Nephron (organoid): ENCODE results near the gene CLEC16A.

ENCODE experiments used
- H3K27ac Mint-ChIP-seq, 3 experiments: 2 replicates each; pipeline ENCODE4 v1.8.0; 2020; ENCODE audit warnings: mixed read lengths in 3 of 3, mild to moderate bottlenecking in 2 of 3, moderate library complexity in 1 of 3
- H3K27me3 Mint-ChIP-seq: 2 replicates; pipeline ENCODE4 v1.8.0; 2021; ENCODE audit warnings: low read depth, mild to moderate bottlenecking, moderate library complexity, mixed read lengths
- H3K36me3 Mint-ChIP-seq: 2 replicates; pipeline ENCODE4 v1.8.0; 2020; ENCODE audit warnings: low read depth, mixed read lengths
- H3K4me1 Mint-ChIP-seq: 2 replicates; pipeline ENCODE4 v1.8.0; 2020; ENCODE audit warnings: mixed read lengths
- H3K4me3 Mint-ChIP-seq, 3 experiments: 2 replicates each; pipeline ENCODE4 v1.8.0; 2020; ENCODE audit warnings: mild to moderate bottlenecking in 3 of 3, mixed read lengths in 3 of 3, moderate library complexity in 2 of 3
- H3K9me3 Mint-ChIP-seq: 2 replicates; pipeline ENCODE4 v1.8.0; 2020; ENCODE audit warnings: mixed read lengths
- TF ChIP-seq, protein P1 (sequence below), 3 experiments: fragments of 200-600 bp; sonication (generic); IDR thresholded peaks; one replicate each; pipeline ENCODE4 v1.5.0; 2021; ENCODE audit warnings: antibody characterized with exemption in 3 of 3; ENCODE audit not compliant: unreplicated experiment in 3 of 3

Gene CLEC16A

DNA sequence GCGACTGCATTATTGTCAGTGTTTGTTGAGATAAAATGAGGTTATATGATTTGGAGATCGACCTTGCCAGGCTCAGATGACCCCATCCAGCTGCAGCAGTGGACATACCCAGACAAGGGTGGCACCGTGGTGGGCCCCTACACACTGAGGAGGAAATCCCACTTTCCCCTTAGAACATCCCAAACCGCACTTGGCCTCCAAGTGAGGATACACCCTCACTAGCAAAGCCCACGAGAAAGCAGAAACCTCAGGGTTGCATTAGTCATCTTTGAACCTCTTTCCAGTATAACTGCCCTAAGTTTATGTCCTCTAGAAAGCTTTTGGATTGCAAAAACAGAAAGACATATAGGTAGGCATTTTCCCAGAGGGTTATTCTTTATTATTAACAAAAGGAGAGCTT, 101.5 kb downstream of the CLEC16A start:
- peaks cover 38% of the 10 kb centered on the region for H3K4me1 Mint-ChIP-seq
- no peaks in the 10 kb centered on the region for H3K9me3 Mint-ChIP-seq
- TF ChIP-seq, protein P1, sequence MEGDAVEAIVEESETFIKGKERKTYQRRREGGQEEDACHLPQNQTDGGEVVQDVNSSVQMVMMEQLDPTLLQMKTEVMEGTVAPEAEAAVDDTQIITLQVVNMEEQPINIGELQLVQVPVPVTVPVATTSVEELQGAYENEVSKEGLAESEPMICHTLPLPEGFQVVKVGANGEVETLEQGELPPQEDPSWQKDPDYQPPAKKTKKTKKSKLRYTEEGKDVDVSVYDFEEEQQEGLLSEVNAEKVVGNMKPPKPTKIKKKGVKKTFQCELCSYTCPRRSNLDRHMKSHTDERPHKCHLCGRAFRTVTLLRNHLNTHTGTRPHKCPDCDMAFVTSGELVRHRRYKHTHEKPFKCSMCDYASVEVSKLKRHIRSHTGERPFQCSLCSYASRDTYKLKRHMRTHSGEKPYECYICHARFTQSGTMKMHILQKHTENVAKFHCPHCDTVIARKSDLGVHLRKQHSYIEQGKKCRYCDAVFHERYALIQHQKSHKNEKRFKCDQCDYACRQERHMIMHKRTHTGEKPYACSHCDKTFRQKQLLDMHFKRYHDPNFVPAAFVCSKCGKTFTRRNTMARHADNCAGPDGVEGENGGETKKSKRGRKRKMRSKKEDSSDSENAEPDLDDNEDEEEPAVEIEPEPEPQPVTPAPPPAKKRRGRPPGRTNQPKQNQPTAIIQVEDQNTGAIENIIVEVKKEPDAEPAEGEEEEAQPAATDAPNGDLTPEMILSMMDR (IDR thresholded peaks at IDR 0.05; ENCODE audit: unreplicated experiment in 3 of 3): no peak
- H3K36me3 Mint-ChIP-seq: peaks cover 42% of the 10 kb centered on the region
- H3K4me3 Mint-ChIP-seq: no peak overlapping the region
- H3K27ac Mint-ChIP-seq: peak overlapping the region; percentile 95 to 97 (median 97)
- H3K27me3 Mint-ChIP-seq: no peaks in the 10 kb centered on the region

DNA sequence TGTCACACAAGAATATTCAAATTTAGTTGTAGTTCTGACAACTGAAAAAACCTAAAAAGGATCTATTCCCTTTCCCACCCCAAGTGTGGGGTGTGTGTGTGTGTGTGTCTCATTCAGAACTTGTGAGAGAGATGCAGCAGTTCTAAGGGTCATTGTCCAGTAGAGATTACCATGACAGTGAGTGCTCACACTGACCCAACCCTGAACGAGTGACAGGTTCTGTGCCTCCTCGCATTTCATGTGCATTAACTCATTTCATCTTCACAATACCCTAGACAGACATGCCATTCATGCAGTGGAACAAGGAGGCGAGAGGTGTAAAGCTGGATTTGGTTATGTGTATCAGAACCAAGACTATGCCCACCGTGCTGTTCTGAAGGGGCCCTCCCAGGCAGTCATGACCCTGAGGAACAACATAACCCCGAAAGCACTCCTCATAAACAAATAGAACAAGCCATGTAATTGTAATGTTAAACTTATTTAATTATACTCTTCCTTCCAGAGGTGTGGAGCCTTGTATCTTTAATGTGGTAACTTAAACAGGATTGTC, 102.1 kb downstream of the CLEC16A start:
- Mint-ChIP-seq H3K4me1 (peaks cover 38% of the 10 kb centered on the region), H3K27ac (peak overlapping the region; percentile 95 to 97 (median 97)), H3K36me3 (peaks cover 39% of the 10 kb centered on the region), H3K27me3 (no peaks in the 10 kb centered on the region), H3K4me3 (no peak overlapping the region), H3K9me3 (no peaks in the 10 kb centered on the region)
- TF ChIP-seq, protein P1 (IDR thresholded peaks at IDR 0.05; ENCODE audit: unreplicated experiment in 3 of 3): no peak

GRCh38 chr16:11047057-11047456, 102.7 kb downstream of the CLEC16A start:
- peak overlapping the region; percentile 95 to 97 (median 97) for H3K27ac Mint-ChIP-seq
- H3K4me3 Mint-ChIP-seq: peak overlapping the region; percentile 4 to 33 (median 17)
- peaks cover 37% of the 10 kb centered on the region for H3K36me3 Mint-ChIP-seq
- H3K9me3 Mint-ChIP-seq: no peaks in the 10 kb centered on the region
- TF ChIP-seq, protein P1 (IDR thresholded peaks at IDR 0.05; ENCODE audit: unreplicated experiment in 3 of 3): no peak
- H3K4me1 Mint-ChIP-seq: peaks cover 41% of the 10 kb centered on the region
- H3K27me3 Mint-ChIP-seq: no peaks in the 10 kb centered on the region

DNA sequence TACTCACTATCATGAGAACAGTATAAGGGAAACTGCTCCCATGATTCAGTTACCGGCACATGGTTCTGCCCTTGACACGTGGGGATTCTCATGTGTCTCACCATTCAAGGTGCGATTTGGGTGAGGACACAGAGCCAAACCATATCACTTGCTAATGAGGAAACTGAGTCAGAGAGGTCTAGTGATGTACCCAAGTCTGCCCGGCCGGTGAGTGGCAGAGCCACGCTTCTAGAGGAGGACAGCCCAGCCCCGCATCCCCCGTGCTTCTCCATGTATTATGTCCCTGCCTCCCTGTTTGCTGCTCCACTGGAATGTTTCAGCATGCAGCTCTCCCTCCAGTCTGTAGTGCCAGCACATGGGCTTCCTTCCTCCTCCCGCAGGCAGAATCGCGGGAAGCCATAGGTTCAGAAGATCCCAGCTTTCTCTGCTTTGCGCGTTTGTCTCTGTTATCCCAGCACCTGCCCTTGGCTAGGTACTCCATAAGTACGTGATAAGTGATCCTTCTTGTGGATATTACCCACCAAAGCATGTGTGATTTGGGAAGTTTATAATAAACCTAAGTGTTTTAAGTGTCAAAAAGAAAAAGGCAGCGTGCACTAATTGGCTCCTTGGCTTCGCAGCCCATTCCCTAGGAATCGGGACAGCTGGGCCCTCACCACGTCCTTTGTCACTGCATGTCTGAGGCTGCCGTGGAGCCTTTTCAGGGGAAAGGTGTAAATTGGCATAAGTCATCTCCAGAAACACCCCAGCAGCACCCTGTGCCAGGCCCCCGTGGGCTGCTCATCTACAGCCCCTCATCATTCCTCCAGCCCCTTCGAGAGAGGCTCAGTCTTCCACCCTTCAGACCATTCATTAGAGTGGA, 103.8 kb downstream of the CLEC16A start:
- peaks cover 44% of the 10 kb centered on the region for H3K36me3 Mint-ChIP-seq
- H3K27ac Mint-ChIP-seq: peak overlapping the region; percentile 95 to 97 (median 97)
- no peaks in the 10 kb centered on the region for H3K27me3 Mint-ChIP-seq
- no peaks in the 10 kb centered on the region for H3K9me3 Mint-ChIP-seq
- H3K4me3 Mint-ChIP-seq: no peak overlapping the region
- TF ChIP-seq, protein P1 (IDR thresholded peaks at IDR 0.05; ENCODE audit: unreplicated experiment in 3 of 3): no peak
- peaks cover 48% of the 10 kb centered on the region for H3K4me1 Mint-ChIP-seq

DNA sequence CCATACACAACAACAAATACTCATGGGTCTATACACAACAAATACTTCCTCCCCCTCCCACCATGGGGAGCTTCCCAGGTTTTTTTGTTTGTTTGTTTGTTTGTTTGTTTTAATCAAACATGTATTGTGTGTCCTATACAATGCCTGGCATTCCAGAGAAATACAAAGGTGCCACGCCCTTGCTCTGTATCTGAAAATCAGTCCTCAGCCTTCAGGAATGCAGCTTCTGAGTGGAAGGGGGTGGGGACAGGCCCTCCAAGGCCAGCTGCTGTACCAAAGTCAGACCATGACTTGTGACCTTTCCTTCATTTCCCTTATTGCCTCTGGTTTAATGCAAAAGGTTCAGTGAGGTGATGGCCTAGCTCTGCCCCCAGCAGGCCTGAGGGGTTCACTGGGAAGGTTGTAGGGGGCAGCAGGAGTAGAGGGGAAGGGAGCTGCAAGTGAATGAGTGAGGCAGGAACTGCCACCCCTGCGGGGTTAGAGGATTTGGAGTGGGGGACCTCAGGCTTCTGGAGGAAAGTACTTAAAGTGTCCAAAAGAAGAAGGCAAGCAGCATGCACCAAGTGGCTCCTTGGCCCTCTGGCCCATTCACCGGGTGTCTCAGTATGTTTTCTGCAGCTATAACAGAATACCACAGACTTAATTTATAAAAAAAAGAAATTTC, 105.2 kb downstream of the CLEC16A start:
- Mint-ChIP-seq H3K27me3 (no peaks in the 10 kb centered on the region), H3K36me3 (peaks cover 36% of the 10 kb centered on the region), H3K27ac (peak overlapping the region in 2 of 3 experiments; percentile 55 to 57), H3K4me3 (no peak overlapping the region), H3K4me1 (peaks cover 59% of the 10 kb centered on the region), H3K9me3 (no peaks in the 10 kb centered on the region)
- TF ChIP-seq, protein P1 (IDR thresholded peaks at IDR 0.05; ENCODE audit: unreplicated experiment in 3 of 3): no peak
